Measurements from ENCODE around the gene AKAP6. TPM values are rescaled to one million over a fixed set of nuclear protein-coding genes. Genes with fewer than 3 reads are reported as not detected.

Gene AKAP6
- total RNA-seq, 1 donor from 2014 or later, result 3.6 TPM

- no peak overlapping the region for H3K27ac Mint-ChIP-seq (ENCODE audit: unreplicated experiment)
Observed at GRCh38 chr14:32399920-32400319, 70.8 kb downstream of the AKAP6 start.

GRCh38 chr14:32400480-32400879 lies 71.4 kb downstream of the AKAP6 start:
- Mint-ChIP-seq H3K27ac (ENCODE audit: unreplicated experiment) (no peak overlapping the region), H3K36me3 (ENCODE audit: low read depth) (no peaks in the 10 kb centered on the region), H3K27me3 (ENCODE audit: low read depth) (no peaks in the 10 kb centered on the region), H3K4me3 (ENCODE audit: unreplicated experiment) (no peak overlapping the region), H3K4me1 (ENCODE audit: low read depth) (peaks cover 38% of the 10 kb centered on the region), H3K9me3 (ENCODE audit: low read depth) (no peaks in the 10 kb centered on the region)
- DNase-seq (ENCODE audit: low spot score), result no peak
- TF ChIP-seq CTCF (IDR thresholded peaks at IDR 0.05), result no peak

More at GRCh38 chr14:32399920-32400319, 70.8 kb downstream of the AKAP6 start:
- no peak for DNase-seq (ENCODE audit: low spot score)
- H3K4me1 Mint-ChIP-seq (ENCODE audit: low read depth), result peaks cover 34% of the 10 kb centered on the region
- no peak overlapping the region for H3K4me3 Mint-ChIP-seq (ENCODE audit: unreplicated experiment)
- no peaks in the 10 kb centered on the region for H3K36me3 Mint-ChIP-seq (ENCODE audit: low read depth)
- no peaks in the 10 kb centered on the region for H3K27me3 Mint-ChIP-seq (ENCODE audit: low read depth)
- no peak for TF ChIP-seq CTCF (IDR thresholded peaks at IDR 0.05)
- no peaks in the 10 kb centered on the region for H3K9me3 Mint-ChIP-seq (ENCODE audit: low read depth)

- H3K4me1 Mint-ChIP-seq (ENCODE audit: low read depth), result peaks cover 36% of the 10 kb centered on the region
- no peak for TF ChIP-seq CTCF (IDR thresholded peaks at IDR 0.05)
- DNase-seq (ENCODE audit: low spot score), result no peak
- no peaks in the 10 kb centered on the region for H3K36me3 Mint-ChIP-seq (ENCODE audit: low read depth)
- no peaks in the 10 kb centered on the region for H3K9me3 Mint-ChIP-seq (ENCODE audit: low read depth)
- no peak overlapping the region for H3K27ac Mint-ChIP-seq (ENCODE audit: unreplicated experiment)
- no peaks in the 10 kb centered on the region for H3K27me3 Mint-ChIP-seq (ENCODE audit: low read depth)
- H3K4me3 Mint-ChIP-seq (ENCODE audit: unreplicated experiment), result no peak overlapping the region
Observed at GRCh38 chr14:32403021-32403420, 73.9 kb downstream of the AKAP6 start.

GRCh38 chr14:32403688-32404087 lies 74.6 kb downstream of the AKAP6 start:
- TF ChIP-seq CTCF (IDR thresholded peaks at IDR 0.05), result no peak

GRCh38 chr14:32404784-32405573 lies 75.9 kb downstream of the AKAP6 start:
- no peak for DNase-seq (ENCODE audit: low spot score)
- H3K27ac Mint-ChIP-seq (ENCODE audit: unreplicated experiment), result peak overlapping the region; percentile 9
- no peaks in the 10 kb centered on the region for H3K9me3 Mint-ChIP-seq (ENCODE audit: low read depth)
- no peak for TF ChIP-seq CTCF (IDR thresholded peaks at IDR 0.05)
- H3K4me1 Mint-ChIP-seq (ENCODE audit: low read depth), result peaks cover 29% of the 10 kb centered on the region
- no peak overlapping the region for H3K4me3 Mint-ChIP-seq (ENCODE audit: unreplicated experiment)
- H3K36me3 Mint-ChIP-seq (ENCODE audit: low read depth), result no peaks in the 10 kb centered on the region
- no peaks in the 10 kb centered on the region for H3K27me3 Mint-ChIP-seq (ENCODE audit: low read depth)

More at GRCh38 chr14:32403688-32404087, 74.6 kb downstream of the AKAP6 start:
- Mint-ChIP-seq H3K27ac (ENCODE audit: unreplicated experiment) (no peak overlapping the region), H3K4me3 (ENCODE audit: unreplicated experiment) (no peak overlapping the region), H3K36me3 (ENCODE audit: low read depth) (no peaks in the 10 kb centered on the region), H3K4me1 (ENCODE audit: low read depth) (peaks cover 31% of the 10 kb centered on the region), H3K9me3 (ENCODE audit: low read depth) (no peaks in the 10 kb centered on the region), H3K27me3 (ENCODE audit: low read depth) (no peaks in the 10 kb centered on the region)
- DNase-seq (ENCODE audit: low spot score), result no peak

Measured in chondrocyte (in vitro differentiated cells).